GM12878 (cell line): Measurements from ENCODE around the gene ACADVL. TPM values are rescaled to one million over a fixed set of nuclear protein-coding genes. Genes with fewer than 3 reads are reported as not detected.

Experiments used
- ASH2L ChIP-seq: fragments of 300-600, 200-600 bp; sonication (generic); IDR thresholded peaks from 2 replicates; pipeline ENCODE4 v1.6.1; 2017; ENCODE audit warnings: low read depth, mild to moderate bottlenecking, borderline replicate concordance
- ATF7 ChIP-seq: fragments of 450-650 bp; IDR thresholded peaks from 2 replicates; pipeline ENCODE4 v1.6.1; 2016; ENCODE audit warnings: low read depth, mild to moderate bottlenecking
- BRCA1 ChIP-seq: IDR thresholded peaks from 2 replicates; pipeline ENCODE4 v1.6.1; 2011; ENCODE audit warnings: low read depth, low read length, improper control_type of control experiment
- CTCF ChIP-seq, 3 experiments: IDR thresholded peaks in 2 of 3; conservative IDR thresholded peaks in 1 of 3; 2 replicates each; pipeline ENCODE4 v1.5.1; 2011; ENCODE audit warnings: low read depth in 3 of 3, low read length in 3 of 3, mild to moderate bottlenecking in 3 of 3, control low read depth in 2 of 3, moderate library complexity in 2 of 3, inconsistent platforms in 1 of 3, mixed read lengths in 1 of 3; ENCODE audit not compliant: control insufficient read depth in 2 of 3, insufficient read depth in 1 of 3; ENCODE audit errors: extremely low read depth in 1 of 3
- IKZF2 ChIP-seq, 2 experiments: fragments of 450-650 bp; IDR thresholded peaks; 2 replicates each; pipeline ENCODE4 v1.6.1; 2017; ENCODE audit warnings: mild to moderate bottlenecking in 2 of 2, moderate library complexity in 2 of 2
- KDM1A ChIP-seq: fragments of 200-600 bp; sonication (generic); IDR thresholded peaks from 2 replicates; pipeline ENCODE4 v1.6.1; 2016; ENCODE audit warnings: borderline replicate concordance
- MYB ChIP-seq: fragments of 150-350 bp; IDR thresholded peaks from 2 replicates; pipeline ENCODE4 v1.6.1; 2014; ENCODE audit warnings: mild to moderate bottlenecking, low read depth, low read length, borderline replicate concordance
- NFXL1 ChIP-seq: fragments of 450-650 bp; IDR thresholded peaks from 2 replicates; pipeline ENCODE4 v1.6.1; 2017; ENCODE audit warnings: antibody characterized with exemption, mild to moderate bottlenecking, borderline replicate concordance
- PAX8 ChIP-seq: fragments of 450-650 bp; IDR thresholded peaks from 2 replicates; pipeline ENCODE4 v1.6.1; 2017; ENCODE audit warnings: mild to moderate bottlenecking, moderate library complexity
- POU2F2 ChIP-seq: IDR thresholded peaks from 3 replicates; pipeline ENCODE4 v1.6.1; 2011; ENCODE audit warnings: low read depth, mild to moderate bottlenecking, low read length, borderline replicate concordance
- SIN3A ChIP-seq: IDR thresholded peaks from 2 replicates; pipeline ENCODE4 v1.6.1; 2012; ENCODE audit warnings: low read depth, low read length, improper control_type of control experiment
- SMAD5 ChIP-seq: IDR thresholded peaks from 2 replicates; pipeline ENCODE4 v1.6.1; 2016; ENCODE audit warnings: antibody characterized with exemption, low read depth
- SRF ChIP-seq, 2 experiments: IDR thresholded peaks; 2 replicates each; pipeline ENCODE4 v1.6.1; 2011; ENCODE audit warnings: low read depth in 2 of 2, low read length in 2 of 2, mild to moderate bottlenecking in 1 of 2, moderate library complexity in 1 of 2
- TAF1 ChIP-seq: IDR thresholded peaks from 2 replicates; pipeline ENCODE4 v1.6.1; 2011; ENCODE audit warnings: mild to moderate bottlenecking, low read depth, low read length, borderline replicate concordance
- TCF7 ChIP-seq: IDR thresholded peaks from 2 replicates; pipeline ENCODE4 v1.6.1; 2014; ENCODE audit warnings: antibody characterized with exemption, borderline replicate concordance
- polyA plus RNA-seq, 11 experiments: library from polyadenylated mRNA; depleted of rRNA in 4 of 11; unstranded in 6 of 11; stranded (reverse) in 5 of 11; fragments of >200 nt; fragmentation: Nextera tagmentation in 4 of 11; fragmentation: Illumina TruSeq in 1 of 11; extraction: Ambion mirVana in 4 of 11; extraction: Trizol in 1 of 11; gene quantifications; 1 replicate in 1 of 11; 2 replicates in 10 of 11; pipeline versions ENCODE4 v1.2.1 to v1.2.3, GENCODE V29; 2011 to 2016; ENCODE audit warnings: inconsistent platforms in 2 of 11, missing spikeins in 2 of 11, low read depth in 1 of 11
- total RNA-seq, 4 experiments: library from RNA; depleted of rRNA in 3 of 4; stranded (reverse); fragments of >200 nt in 3 of 4; fragmentation: Illumina TruSeq in 1 of 4; extraction: Trizol in 1 of 4; gene quantifications; 2 replicates each; pipeline versions ENCODE4 v1.2.1 to v1.2.3, GENCODE V29; 2013 to 2021
- TF ChIP-seq, protein P1 (sequence below): fragments of 450-650 bp; conservative IDR thresholded peaks from 2 replicates; pipeline ENCODE4 v1.6.1; 2017; ENCODE audit warnings: mild to moderate bottlenecking, moderate library complexity
- TF ChIP-seq, protein P2 (sequence below): IDR thresholded peaks from 2 replicates; pipeline ENCODE4 v1.6.1; 2011; ENCODE audit warnings: low read depth, mild to moderate bottlenecking, low read length, moderate library complexity, borderline replicate concordance; ENCODE audit errors: extremely low read depth

ACADVL gene
- total and polyA plus RNA-seq, 10 of the 15 experiments (the other 5 are each of a cell fraction or from before 2014, with no cell fraction given) = 25.4 to 232 (median 180) TPM

GRCh38 chr17:7213895-7214299, 5.8 kb upstream of the ACADVL start (continued):
- TF ChIP-seq, protein P1, sequence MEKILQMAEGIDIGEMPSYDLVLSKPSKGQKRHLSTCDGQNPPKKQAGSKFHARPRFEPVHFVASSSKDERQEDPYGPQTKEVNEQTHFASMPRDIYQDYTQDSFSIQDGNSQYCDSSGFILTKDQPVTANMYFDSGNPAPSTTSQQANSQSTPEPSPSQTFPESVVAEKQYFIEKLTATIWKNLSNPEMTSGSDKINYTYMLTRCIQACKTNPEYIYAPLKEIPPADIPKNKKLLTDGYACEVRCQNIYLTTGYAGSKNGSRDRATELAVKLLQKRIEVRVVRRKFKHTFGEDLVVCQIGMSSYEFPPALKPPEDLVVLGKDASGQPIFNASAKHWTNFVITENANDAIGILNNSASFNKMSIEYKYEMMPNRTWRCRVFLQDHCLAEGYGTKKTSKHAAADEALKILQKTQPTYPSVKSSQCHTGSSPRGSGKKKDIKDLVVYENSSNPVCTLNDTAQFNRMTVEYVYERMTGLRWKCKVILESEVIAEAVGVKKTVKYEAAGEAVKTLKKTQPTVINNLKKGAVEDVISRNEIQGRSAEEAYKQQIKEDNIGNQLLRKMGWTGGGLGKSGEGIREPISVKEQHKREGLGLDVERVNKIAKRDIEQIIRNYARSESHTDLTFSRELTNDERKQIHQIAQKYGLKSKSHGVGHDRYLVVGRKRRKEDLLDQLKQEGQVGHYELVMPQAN = 0 out of 2 replicates have a peak, but pooled peaks have one; percentile 31
- TF ChIP-seq IKZF2 (IDR thresholded peaks at IDR 0.05) = 0 out of 4 replicates have a peak, but pooled peaks of 1 of the 2 experiments have one; percentile 6
- TF ChIP-seq SIN3A = no peak
- TF ChIP-seq POU2F2 = no peak
- TF ChIP-seq CTCF (IDR thresholded peaks at IDR 0.05 in 2 of 3, conservative IDR thresholded peaks at IDR 0.05 in 1 of 3; ENCODE audit: control insufficient read depth in 2 of 3, extremely low read depth in 1 of 3, insufficient read depth in 1 of 3, low read depth in 3 of 3, low read length in 3 of 3) = peak; percentile 35 to 60 (median 55)
- TF ChIP-seq NFXL1 = no peak
- no peak for TF ChIP-seq SMAD5
- TF ChIP-seq, protein P2, sequence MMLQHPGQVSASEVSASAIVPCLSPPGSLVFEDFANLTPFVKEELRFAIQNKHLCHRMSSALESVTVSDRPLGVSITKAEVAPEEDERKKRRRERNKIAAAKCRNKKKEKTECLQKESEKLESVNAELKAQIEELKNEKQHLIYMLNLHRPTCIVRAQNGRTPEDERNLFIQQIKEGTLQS = no peak
- no peak for TF ChIP-seq PAX8
- TF ChIP-seq TCF7 = no peak
- TF ChIP-seq ATF7 = no peak
- TF ChIP-seq BRCA1 = no peak
- no peak for TF ChIP-seq SRF (IDR thresholded peaks at IDR 0.05; ENCODE audit: low read depth in 2 of 2, low read length in 2 of 2)
- no peak for TF ChIP-seq KDM1A
- TF ChIP-seq ASH2L = no peak
- no peak for TF ChIP-seq TAF1
- no peak for TF ChIP-seq MYB
